Measurements from ENCODE around the gene MUC5AC.
"Not testable (repeated sequence)": the region's sequence is repeated elsewhere in the genome, so short reads cannot be mapped to it uniquely, and the experiment has no call there.

Gene MUC5AC

DNA sequence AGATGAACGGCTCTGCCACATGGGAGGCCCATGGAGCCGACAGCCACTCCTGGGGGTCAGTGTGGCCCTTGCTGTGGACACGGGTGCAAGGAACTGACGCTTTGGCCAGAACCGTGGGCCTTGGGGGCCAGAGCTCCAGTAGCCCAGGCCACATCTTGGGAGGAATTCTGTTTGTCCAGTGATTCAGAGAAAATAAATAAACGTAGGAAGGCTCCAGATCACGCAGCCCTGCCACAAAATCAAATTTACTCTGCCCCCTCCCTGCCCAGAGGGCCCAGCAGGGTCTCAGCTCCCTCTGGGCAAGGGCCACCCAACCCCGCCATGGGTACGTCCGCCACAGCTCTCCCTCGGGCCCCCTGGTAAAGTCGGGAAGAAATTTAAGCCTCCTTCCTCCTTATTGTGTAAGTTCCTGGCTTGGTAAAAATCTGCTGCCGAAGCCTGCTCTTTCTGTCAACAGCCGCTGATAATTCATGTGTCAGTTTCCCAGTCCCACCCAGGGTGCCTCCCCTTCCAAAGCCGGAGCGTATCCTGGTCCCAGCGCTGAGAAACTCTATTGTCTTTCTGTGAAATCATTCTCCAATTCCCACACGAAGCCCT, 6.9 kb upstream of the MUC5AC start:
- no peak for DNase-seq

- DNase-seq = no peak
Observed at GRCh38 chr11:1151366-1152315, 6.1 kb upstream of the MUC5AC start.

GRCh38 chr11:1152316-1153104, 5.2 kb upstream of the MUC5AC start:
- DNase-seq = no peak

DNA sequence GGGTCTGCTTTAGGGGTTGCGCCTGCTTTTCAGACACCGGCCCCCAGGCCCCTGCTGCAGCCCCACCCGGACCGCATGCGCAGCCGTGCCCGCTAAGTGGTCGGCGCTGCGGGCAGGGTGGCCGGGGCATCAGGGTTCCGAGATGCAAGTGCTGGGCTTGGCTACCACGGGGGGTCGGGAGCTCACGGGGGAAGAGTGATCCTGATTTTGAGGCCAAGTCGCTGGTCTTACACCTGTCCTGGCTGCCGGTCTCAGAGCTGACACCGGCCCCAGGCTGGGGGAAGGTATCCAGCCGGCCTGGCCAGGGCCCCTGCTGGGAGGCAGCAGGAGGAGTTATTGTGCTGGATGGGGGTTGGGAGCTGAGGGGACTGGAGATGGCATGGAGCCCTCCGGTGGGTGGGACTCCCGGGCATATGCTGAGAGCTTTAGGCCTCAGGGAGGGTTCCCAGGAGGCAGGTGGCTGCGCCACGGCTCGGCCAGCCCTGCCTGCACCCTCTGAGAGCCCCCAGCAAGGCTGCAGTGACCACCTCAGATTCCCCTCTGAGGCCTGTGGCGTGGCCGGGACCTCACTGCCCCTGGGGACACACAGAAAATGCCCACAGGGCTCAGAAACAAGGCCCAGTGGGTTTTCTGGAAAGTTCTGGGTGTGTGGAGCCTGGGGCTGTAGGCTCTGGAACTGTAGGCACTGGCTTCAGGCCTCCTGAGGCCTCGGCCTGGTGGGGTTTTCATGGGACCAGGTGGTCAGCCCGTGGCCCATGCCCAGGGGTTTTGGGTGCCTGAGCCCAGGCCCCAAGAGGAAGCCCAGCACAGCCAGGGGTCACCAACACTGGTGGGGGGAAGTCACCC, 4.4 kb upstream of the MUC5AC start:
- DNase-seq = no peak

DNA sequence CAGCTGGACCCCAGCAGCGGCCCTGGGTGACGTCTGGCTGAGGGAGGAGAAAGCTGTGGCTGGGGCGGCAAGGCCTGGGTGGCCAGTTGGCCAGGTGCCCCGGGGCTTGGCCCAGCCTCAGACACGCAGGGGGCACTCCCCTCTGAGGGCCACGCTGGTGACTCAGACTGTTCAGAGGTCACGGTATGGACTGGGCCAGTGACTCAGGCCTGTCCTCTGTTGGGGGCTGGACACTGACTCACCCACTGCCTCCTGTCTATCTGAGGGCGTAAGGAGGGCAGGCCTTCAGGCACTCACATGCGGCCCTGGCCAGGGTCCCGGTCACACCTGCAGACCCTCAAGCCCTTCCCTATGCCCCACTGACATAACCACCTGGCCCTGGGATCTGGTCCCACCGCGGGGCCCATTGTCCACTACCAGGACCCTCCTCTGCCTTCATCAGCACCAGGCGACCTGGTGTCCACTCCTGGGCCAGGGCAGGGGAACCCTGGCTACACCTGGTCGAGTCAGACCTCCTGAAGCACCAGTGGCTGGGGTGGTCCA, 3.7 kb upstream of the MUC5AC start:
- DNase-seq = no peak

DNA sequence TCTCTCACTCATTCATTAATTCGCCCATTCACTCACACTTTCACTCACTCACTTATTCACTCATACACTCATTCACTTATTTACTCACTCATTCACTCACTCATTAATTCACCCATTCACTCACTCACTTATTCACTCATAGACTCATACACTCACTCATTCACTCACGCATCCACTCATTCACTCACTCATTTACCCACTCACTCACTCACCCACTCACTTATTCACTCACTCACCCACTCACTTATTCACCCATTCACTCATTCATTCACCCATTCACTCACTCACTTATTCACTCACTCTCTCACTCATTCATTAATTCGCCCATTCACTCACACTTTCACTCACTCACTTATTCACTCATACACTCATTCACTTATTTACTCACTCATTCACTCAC, 3.1 kb upstream of the MUC5AC start:
- not testable (repeated sequence) for DNase-seq

DNA sequence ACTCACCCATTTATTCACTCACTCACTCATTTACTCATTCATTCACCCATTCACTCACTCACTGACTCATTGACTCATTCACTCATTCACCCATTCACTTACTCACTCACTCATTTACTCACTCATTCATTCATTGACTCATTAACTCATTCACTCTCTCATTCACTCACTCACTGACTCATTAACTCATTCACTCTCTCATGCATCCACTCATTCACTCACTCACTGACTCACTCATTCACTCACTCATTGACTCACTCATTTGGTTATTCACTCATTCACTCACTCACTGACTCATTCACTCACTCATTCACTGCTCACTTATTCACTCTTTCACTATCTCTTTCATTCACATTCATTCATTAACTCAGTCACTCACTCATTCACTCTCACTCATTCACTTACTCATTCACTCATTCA, 2.5 kb upstream of the MUC5AC start:
- no peak for DNase-seq

GRCh38 chr11:1156506-1157340, 1.0 kb upstream of the MUC5AC start:
- DNase-seq = no peak

- no peak for DNase-seq
Observed at GRCh38 chr11:1157341-1157644, 460 bp upstream of the MUC5AC start.

DNA sequence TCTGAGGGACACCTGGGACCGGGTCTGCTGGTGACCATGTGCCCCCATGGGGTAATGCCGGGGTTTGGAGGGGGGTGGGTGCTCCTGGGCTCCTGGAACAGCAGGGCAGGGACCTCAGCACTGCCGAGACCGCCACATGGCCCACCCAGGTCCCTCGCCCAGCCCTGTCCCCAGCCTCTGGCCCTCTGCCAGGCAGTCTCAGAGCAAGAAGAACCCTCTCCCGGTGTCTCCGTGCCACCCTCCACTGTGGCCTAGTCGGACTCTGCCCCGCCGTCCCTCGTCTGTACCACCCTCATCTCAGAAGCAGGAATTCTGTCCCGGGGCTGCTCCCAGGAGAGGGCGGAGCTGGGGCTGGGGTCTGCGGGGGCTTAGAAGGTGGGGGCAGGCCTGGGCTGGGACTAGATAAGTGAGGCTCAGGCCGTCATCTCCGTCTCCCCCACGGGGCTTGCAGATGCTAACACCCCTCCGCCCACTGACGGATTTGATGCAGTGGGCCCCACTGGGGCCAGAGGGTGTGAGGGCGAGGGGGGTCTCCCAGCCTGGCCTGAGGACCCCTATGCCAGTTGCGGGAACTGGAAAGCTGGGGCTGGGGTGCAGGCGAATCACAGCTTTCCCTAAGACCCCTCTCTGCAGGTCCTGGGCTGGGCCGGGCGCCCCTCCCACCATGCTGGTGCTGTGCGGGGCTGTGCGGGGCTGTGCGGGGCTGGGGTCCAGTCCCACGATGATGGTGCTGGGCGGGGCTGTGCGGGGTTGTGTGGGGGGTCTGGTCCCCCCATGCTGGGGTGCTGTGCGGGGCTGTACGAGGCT, 1.1 kb downstream of the MUC5AC start:
- DNase-seq = no peak

DNA sequence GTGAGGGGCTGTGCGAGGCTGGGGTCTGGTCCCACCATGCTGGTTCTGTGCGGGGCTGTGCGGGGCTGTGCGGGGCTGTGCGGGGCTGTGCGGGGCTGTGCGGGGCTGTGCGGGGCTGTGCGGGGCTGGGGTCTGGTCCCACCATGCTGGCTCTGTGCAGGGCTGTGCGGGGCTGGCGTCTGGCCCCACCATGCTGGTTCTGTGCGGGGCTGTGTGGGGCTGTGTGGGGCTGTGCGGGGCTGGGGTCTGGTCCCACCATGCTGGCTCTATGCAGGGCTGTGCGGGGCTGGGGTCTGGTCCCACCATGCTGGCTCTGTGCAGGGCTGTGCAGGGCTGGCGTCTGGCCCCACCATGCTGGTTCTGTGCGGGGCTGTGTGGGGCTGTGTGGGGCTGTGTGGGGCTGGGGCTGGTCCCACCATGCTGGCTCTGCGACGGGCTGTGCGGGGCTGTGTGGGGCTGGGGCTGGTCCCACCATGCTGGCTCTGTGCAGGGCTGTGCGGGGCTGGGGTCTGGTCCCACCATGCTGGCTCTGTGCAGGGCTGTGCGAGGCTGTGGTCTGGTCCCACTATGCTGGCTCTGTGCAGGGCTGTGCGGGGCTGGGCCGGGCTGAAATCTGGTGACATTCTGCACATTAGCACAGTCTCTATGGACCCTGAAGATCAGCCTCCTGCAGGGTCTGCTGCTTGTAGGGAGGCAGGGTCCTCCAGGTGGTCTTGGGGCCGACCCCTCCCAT, 1.9 kb downstream of the MUC5AC start:
- DNase-seq = not testable (repeated sequence)

DNA sequence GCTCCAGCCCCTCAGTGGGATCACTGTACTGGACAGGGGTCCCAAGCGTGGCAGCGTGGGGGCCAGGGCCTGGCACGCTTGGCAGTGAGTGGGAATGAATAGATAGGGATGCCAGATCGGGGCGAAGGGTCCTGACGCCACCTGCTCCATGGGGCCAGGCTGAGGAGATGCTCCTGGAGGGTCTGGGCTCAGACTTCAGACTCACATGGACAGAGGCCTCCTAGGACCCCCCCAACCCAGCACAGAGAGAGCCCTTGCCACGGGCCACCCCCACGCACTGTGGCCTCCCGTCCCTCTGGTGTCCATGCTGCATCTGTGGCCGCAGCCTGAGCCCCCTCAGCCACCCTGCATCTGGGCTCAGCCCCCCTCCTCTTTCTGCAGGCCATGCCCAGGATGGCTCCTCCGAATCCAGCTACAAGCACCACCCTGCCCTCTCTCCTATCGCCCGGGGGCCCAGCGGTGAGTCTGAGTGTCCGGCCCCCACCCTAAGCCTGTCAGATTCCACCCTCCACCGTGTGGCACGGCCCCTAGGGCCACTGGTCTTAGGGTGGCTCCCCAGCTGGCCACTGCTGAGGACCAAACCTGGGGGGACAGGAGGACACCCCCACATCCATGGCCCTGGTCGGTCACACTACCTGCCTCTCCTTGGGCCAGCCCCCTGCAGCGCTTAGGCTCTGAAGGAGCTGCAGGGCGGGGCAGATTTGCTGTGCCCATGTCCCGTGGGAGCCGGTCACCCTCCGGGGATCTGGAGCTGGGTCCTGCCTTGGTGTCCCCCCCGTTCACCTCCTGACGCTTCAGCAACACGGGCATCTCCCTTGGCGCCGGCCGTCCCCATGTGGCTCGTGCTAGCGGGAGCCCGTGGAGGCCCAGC, 2.7 kb downstream of the MUC5AC start:
- DNase-seq = no peak

- no peak for DNase-seq
Observed at GRCh38 chr11:1161410-1162137, 3.8 kb downstream of the MUC5AC start.

DNA sequence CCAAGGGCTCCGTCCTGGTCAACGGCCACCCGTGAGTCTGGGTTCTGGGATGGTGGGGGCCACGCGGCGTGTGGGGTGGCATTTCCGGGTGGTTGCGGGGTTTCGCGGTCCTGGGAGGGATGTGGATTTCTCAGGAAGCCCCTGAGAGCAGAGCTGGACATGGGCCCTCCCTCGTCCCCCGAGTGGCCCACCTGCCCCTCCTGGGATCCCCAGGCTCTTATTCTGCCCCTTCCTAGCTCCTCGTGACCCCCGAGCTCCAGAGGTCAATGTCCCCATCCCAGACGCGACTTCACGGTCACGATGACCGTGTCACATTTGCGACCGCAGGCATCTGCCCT, 4.4 kb downstream of the MUC5AC start:
- DNase-seq = no peak

- DNase-seq = no peak
Observed at GRCh38 chr11:1162491-1163311, 4.9 kb downstream of the MUC5AC start.

DNA sequence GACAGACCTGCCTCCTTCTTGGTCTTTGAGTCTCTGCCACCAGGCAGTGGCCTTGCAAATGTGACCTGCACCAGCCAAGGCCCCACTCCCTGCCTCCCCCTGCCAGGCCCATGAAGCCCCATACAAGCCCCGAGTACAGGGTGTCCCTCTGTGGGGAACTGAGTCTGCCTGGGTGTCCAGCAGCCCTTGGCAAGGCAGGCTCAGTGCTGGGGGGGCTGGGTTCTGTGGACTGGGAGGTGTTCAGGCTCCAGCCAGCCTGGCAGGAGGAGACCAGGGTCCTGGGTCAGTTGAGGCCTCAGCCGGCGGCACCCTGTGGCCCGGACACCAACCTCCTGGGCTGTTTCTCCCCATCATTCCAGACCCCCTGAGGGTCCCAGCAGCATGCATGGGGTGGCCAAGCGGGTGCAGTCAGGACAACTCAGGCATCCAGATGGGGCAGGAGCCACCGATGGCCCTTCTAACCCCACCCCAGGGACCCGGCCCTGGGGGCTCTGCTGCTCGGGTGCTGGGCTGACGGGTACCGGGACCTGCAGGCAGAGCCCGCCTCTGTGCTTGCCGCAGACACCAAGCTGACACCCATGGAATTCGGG, 5.7 kb downstream of the MUC5AC start:
- no peak for DNase-seq

All from DMS79 (cell line).